Choroid plexus epithelial cell (primary cell): ENCODE measurements around the gene FARP2.

Experiments used
- DNase-seq: peaks from one replicate; pipeline ENCODE4 v3.0.0-alpha.2; 2010; ENCODE audit warnings: low read depth
- H3K4me3 ChIP-seq: 2 replicates; pipeline ENCODE4 v1.5.1; 2011; ENCODE audit warnings: low read depth, mild to moderate bottlenecking, control low read depth, low read length, moderate library complexity
- CTCF ChIP-seq: conservative IDR thresholded peaks from 2 replicates; pipeline ENCODE4 v1.5.1; 2011; ENCODE audit warnings: low read depth, mild to moderate bottlenecking, control low read depth, inconsistent platforms, low read length, moderate library complexity

The FARP2 gene

GRCh38 chr2:241354668-241355658 is 1.1 kb upstream of the FARP2 start:
- H3K4me3 ChIP-seq, result peak overlapping the region; percentile 35
- DNase-seq, result peak; percentile 82
- peak; percentile 12 for TF ChIP-seq CTCF

- no peak for DNase-seq
- peak overlapping the region; percentile 79 for H3K4me3 ChIP-seq
- no peak for TF ChIP-seq CTCF
These were observed 781 bp downstream of the FARP2 start for GRCh38 chr2:241356871-241357260.

GRCh38 chr2:241357531-241357930 is 1.4 kb downstream of the FARP2 start:
- DNase-seq, result no peak
- TF ChIP-seq CTCF, result no peak
- peak overlapping the region; percentile 79 for H3K4me3 ChIP-seq

GRCh38 chr2:241358470-241358869 is 2.4 kb downstream of the FARP2 start:
- no peak for TF ChIP-seq CTCF
- DNase-seq, result no peak
- H3K4me3 ChIP-seq, result no peak overlapping the region

- no peak for TF ChIP-seq CTCF
- no peak for DNase-seq
- no peak overlapping the region for H3K4me3 ChIP-seq
These were observed 3.5 kb downstream of the FARP2 start for GRCh38 chr2:241359481-241360045.

- TF ChIP-seq CTCF, result no peak
- no peak overlapping the region for H3K4me3 ChIP-seq
- no peak for DNase-seq
These were observed 7.3 kb downstream of the FARP2 start for GRCh38 chr2:241363426-241363825.
